Measurements from ENCODE around the gene EMC1. TPM values are rescaled to one million over a fixed set of nuclear protein-coding genes. Genes with fewer than 3 reads are reported as not detected.
"Not testable (repeated sequence)": the region's sequence is repeated elsewhere in the genome, so short reads cannot be mapped to it uniquely, and the experiment has no call there.

The EMC1 gene
- total RNA-seq, 1 donor from 2014 or later = 43.3 TPM

DNA sequence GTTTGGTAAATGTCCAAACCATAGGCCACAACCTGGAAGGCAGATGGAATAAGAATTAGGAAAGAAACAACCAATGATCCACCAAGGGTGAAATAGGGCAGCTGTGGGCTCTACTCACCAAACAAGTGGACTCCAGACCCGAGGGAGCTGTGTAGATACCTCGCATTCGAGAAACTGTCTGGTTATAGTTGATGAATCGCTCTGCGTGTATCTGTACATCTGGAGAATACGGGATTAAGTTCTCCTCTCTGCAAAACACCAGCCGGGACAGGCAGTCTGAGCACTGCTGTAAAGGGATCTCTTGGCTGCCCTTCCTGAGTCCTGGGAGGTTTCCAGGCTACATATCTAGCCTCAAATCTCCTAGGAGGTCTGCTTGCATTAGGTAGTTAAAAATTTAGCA is 31.9 kb downstream of the EMC1 start:
- DNase-seq (ENCODE audit: low read depth in 2 of 2) = no peak

DNA sequence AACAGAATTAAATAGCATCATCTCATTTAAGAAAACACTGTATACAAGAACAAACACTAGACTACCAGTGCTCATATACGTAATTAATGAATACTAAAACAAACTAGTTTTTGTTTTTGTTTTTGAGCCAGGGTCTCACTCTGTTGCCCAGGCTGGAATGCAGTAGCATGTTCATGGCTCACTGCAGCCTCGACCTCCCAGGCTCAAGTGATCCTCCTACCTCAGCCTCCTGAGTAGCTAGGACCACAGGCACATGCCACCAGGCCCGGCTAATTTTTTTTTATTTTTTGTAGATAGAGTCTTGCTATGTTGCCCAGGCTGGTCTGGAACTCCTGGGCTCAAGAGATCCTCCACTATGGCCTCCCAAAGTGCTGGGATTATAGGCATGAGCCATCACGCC is 34.7 kb downstream of the EMC1 start:
- DNase-seq (ENCODE audit: low read depth in 2 of 2) = not testable (repeated sequence)

DNA sequence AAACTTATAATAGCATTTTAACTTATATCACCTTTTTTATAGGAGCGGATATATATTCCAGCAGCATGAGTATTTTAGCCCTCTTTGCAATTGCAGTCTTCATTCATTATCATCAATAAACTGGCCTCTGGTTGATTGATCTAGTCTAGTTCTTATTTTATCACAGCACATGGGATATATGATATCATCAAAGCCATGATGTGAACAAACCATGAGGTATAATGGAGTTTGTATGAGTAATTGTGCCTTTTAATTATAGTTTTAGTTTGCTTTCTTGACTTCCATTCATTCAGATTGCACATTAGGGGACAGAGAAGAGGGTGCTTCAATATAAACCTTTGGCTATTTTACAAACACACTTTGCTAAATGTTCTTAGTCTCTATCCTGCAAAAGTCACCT is 37.7 kb downstream of the EMC1 start:
- no peak for DNase-seq (ENCODE audit: low read depth in 2 of 2)

DNA sequence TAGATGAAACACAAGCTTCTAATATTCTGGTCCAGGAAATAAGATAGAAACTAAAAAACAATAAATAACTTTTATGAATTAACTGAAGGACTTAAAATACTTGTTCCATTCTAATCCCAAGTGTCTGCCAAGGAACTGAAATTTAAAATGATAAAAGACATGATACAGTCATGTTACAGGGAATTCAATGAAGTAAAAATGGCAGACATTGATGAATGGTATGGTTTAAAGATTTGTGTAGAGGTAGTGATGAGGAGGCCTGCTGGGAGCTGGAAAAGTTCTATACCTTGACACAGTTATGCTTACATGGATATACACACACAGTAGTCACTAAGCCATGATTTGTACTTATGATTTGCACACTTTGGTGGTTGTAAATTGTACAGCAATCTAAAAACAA is 39.2 kb downstream of the EMC1 start:
- DNase-seq (ENCODE audit: low read depth in 2 of 2) = no peak

DNA sequence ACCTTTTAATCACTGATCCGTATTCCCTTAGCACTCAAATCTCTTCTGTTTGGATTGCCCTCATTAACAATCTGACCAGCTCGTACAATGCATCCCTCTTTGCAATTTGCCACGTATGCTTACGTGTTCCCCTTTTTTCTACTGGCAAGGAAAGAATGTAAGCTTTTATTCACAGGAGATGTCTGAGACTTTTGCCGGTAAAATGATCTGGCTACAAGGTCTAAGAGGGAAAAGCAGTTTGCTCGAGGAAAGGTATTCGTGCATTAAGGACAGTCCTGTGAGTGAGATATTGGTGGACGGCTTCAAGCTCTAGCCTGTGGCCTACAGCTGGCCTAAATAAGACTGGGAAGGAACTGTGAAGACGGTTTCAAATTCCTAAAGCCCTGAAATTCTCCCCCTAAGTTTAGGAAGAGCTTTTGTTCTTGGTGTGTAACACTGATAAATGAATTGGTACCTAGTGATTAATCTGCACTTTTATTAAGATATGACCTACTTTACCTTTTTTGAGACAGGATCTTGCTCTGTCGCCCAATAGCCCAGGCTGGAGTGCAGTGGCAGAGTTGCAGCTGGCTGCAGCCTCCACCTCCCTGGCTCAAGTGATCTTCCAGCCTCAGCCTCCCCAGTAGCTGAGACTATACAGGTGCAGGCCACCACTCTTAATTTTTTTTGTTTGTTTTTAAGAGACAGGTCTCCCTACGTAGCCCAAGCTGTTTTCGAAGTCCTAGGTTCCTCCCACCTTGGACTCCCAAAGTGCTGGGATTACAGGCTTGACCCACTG is 40.4 kb downstream of the EMC1 start:
- peak; percentile 16 to 36 for DNase-seq (ENCODE audit: low read depth in 2 of 2)

DNA sequence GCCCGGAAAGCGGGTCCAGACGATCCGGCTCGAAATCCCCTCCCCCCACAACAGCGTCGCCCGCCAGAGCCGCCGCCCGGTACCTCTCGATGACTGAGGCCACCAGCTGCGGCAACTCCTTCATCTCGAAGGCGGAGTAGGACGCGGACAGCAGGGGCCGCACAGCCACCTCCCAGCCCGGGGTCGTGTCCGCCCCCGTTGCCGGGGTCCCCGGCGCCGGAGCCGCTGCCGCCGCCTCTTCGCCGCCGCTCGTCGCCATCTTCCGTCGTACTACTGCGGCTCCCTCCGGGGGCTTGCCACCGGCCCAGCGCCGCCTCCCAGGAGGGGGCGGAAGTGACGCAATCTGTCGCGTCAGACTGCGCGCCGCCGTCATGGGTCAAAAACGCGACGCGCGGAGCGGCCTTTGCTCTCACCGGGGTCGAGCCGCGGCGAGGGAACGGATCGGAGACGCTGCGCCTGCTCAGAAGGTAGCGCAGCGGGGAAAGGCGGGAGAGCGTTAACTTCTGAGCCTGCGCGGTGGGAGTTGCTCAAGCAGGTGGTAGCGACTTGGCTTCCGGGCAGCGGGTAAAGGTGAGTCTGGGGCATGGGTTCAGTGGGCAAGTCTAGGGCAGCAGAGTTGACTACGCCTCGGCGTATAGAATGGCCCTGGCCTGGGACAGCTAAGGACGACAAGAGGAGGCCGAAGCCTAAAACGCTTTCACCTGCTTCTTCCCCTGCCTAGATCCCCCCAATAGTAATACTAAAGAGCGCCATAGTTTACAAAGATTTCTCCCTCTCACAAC is 41.1 kb downstream of the EMC1 start, which contains the start of gene UBR4:
Gene UBR4 (minus strand): TSS at position 277 of the 782 bp plus-strand sequence. CDS start 18 bp downstream, at position 259.
- peak; percentile 95 to 96 for DNase-seq (ENCODE audit: low read depth in 2 of 2)

DNA sequence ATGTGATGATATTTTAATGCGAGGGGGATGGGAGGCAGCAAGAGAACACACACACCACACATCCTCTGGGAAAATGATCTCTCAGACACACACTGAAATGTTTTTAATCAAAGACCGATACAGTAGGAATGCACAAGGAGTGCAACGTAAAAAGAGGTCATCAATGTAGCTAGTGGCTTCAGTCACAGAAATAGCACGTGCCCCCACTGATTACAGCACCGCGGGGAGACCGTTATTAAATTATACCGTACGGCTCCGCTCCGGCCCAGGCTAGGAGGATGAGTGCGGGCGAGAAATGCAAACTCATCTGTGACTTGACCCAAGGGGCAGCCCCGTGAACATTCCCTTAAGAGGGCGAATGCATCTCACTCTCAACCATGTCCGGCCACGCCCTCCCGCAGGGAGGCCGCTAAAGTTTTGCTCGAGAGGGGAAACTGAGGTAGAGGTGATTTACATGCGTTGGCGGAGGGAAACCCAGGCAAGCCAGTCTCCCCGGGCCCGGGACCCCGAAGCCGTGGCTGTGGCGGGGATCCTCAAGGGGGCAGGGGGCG is 41.8 kb downstream of the EMC1 start:
- DNase-seq (ENCODE audit: low read depth in 2 of 2) = peak; percentile 39 to 63

DNA sequence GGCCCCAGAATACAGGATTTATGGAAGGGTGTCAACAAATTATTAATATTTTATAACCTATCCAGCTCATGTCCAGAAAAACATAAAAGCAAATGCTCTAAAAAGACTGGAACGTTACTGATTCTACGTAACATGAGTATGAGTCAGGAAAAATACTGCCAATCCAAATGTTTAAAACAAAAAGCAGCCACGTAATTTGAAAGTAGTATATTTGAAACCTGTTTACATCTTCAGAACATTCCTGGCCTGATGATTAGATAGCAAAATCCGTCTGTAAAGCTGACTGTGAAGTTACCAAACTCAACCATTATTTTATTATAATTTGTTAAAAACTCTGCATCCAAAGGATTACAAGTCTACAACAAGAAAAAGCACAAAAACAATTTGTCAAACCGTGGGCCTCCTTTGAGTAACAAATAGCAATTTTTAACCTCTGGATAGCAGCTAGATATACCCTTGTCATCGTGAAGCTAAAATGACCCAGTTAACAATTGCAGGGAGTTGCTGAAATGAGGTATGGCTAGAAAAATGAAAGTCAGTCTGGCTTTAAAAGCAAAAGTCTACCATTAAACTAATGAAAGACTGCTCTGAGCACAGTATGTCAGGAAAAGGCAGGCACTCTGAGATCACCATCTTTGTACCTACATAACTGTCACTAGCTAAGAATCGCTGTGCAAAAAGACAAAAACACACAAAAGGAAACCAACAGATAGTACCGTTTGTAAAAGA is 42.5 kb downstream of the EMC1 start:
- peak; percentile 31 to 58 for DNase-seq (ENCODE audit: low read depth in 2 of 2)

DNA sequence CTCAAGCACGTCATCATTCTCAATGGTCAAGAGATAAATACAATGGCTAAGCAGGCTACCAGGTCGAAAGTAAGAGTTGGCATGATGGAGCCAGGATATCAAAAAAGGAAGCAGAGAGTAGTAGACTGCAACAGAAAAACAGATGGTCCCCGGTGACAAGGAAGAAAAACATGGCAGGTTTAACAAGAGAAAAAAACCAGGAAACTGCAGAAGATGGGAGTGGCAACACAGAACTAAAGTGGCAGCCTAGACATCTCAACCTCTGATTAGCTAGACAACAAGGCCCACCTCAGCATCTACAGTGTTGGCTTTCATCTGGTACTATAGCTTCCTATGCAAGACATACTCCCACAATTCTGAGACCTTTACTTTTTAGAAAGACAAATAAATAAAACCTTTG is 44.4 kb downstream of the EMC1 start:
- DNase-seq (ENCODE audit: low read depth in 2 of 2) = peak in 1 of 2 donors; percentile 42

DNA sequence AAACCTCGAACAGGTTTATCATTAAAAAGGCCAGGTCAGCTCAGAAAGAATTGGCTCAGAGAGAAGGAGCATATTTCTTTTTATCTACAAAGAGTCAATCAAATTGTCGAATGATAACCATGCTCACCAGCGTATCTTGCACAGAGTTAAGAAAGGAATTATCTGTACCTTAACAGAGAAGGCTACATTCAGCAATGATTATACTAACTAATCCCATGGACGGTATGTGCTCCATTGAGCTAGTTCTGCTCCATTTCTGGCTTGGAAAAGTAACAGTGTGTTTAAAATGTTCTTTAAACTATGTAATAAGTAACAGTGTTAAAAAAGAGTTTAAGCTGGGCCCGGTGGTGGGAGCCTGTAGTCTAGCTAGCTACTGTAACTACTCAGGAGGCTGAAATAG is 45.5 kb downstream of the EMC1 start:
- no peak for DNase-seq (ENCODE audit: low read depth in 2 of 2)

DNA sequence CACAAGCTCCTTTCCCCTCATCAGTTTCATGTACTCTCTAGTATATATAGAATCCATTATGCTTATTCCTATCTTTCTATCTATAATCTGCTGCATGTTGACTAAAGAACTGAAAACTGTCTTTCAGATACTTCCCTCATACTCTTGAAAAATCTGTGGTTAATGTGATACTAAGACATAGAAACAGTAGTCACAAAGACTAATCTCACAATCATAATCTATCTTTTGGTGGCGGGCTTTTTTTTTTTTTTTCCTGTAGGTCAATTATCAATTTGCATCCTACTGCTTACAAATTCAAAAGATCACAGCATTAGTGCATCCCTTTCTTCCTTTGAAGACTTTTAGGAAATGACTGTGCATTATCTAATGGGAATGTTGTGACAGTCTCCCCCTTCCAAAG is 45.9 kb downstream of the EMC1 start:
- no peak for DNase-seq (ENCODE audit: low read depth in 2 of 2)

DNA sequence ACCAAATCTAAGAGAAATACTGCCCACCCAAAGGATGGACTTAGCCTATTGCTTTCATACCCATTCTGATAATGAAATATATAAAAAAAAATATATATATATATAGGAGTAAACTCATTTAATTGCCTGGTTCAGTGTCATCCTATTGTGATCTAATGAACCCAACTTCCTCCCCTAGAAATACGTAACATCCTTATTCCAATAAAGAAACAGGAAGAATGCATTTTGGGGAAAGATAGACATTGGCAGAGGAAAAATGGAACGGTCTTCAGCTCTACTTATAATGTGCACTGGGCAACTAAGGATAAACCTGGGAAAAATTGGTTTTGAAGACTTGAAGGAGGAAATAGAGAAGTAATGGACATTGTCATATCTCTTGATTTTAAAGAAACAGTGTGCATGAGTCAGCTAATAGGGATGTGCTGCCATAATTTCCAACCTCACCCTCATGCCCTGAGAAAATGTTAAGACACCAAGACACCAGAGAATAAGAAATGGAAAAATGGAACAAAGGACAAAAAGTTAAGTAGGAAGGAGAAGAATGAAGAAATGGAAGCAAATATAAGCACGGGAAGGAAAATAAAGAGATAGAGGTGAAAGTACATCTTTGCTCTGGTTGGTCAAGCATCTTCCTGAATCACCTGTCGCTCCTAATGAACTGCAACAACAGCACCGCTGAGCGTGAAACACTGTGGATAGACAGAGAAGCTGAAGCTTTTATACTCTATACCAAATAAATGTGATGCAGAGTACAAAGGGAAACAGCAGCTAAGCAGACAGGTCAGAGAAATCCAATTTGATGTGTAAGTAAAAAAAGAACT is 46.7 kb downstream of the EMC1 start:
- DNase-seq (ENCODE audit: low read depth in 2 of 2) = peak in 1 of 2 donors; percentile 17

DNA sequence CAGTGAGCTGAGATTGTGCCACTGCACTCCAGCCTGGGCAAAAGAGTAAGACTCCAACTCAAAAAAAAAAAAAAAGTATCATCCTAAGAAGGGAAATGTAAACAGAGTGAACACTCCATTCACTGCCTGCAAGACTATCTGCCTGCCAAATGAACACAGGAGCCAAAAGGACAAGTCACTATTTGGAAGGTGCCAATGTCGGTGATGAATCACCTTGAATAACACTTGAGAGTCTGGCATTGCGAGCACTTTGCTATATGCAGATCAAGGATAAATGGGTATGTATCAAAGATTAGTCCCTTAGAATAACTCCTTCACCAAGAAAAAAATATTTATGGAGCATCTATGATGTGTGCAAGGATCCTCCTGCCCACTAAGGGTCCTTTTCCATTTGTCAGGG is 47.9 kb downstream of the EMC1 start:
- peak in 1 of 2 donors; percentile 68 for DNase-seq (ENCODE audit: low read depth in 2 of 2)

DNA sequence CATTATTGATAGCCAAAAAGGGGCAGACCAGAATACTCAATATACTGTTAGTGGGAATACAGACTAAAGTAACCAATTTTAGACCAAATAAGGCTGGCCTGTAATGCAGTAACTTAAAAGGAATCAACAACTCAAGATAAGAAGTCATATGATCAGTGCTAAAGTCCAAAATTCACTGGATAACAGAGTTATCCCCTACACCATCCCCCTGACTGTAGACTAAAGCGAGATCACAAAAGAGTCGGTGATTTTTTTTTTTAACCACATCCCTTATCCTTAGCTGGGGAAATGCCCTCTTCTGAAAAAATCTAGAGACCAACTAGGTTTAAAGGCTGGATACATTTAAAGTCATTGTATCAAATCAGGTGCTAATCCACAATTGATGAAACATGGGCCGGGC is 48.9 kb downstream of the EMC1 start:
- no peak for DNase-seq (ENCODE audit: low read depth in 2 of 2)

DNA sequence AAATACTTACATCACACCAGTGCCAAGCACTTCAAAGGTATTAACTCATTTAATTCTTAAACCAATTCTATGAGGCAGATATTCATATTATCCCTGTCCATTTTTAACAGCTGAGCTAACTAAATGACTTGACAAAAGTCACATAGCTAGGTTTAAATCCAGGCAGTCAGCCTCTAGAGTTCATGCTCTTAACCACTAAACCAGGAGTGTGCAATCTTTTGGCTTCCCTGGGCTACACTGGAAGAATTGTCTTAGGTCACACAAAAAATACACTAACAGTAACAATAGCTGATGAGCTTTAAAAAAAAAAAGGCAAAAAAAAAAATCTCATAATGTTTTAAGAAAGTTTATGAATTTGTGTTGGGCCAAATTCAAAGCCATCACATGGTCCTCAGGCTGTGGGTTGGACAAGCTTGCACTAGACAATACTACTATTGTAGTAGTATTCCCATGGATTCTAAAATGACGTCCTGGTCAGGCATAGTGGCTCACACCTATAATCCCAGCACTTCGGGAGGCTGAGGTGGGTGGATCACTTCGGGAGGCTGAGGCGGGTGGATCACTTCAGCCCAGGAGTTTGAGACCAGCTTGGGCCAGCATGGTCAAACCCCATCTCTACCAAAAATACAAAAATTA is 51.2 kb downstream of the EMC1 start:
- no peak for DNase-seq (ENCODE audit: low read depth in 2 of 2)

DNA sequence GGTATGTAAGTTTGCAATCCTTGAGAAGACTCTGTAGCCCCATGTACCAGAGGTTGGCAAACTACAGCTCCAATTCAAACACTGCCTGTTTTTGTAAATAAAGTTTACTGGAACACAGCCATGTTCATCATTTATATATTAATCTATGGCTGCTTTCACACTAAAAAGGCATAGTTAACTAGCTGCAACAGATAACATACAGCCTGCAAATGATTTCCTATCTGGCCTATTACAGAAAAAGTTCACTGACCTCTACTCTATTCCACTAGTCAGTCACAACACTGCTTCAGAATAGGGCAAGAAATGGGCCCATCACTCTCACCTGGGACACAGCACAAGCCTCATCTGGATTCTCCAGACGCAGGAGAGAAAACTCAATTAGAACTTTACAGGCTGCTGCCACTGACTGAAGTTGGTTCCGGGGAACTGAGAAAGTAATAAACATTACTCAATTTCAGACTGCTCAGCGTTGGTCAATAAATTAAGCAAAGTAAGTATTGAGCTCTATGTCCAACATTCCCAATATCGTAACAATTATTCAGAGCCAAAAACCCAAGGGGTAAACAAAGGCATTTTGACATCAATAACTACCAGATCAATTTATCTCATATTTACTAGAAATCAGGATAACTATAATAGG is 51.9 kb downstream of the EMC1 start:
- no peak for DNase-seq (ENCODE audit: low read depth in 2 of 2)

DNA sequence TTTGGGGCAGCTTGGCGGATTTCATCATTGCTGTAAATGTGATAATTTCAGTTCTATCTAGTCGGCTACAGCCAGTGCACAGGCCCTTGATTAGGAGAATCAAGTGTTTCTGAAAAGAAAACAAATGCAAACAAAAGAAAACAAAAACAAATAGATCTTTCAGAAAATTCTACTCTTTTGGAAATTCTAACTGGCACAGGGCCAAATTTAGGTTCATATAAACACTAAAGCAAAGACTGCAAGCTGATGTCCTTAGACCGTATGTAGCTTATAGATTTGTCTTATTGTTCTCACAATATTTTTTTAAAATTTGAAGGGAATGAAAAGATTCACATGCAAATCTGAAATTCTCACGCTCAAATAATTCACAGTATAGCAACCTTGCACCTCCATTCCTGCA is 52.5 kb downstream of the EMC1 start:
- no peak for DNase-seq (ENCODE audit: low read depth in 2 of 2)

DNA sequence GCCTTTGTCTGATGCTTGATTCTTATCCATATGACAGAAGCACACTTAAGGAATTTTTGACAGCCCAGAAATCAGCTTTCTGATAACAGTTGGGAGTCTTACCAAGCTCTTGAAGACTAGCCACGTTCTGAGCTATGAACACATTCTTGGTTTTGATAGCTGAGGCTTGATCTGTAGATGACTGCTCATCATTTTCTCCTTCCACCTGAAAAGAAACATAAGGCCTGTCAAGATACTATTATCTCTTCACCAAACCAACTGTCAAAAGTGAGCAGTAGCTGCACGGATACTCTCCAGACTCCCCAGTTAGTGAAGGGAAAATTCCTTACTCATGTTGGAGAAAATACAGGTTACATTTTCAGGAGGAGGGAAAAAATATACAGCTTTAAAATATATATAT is 53.5 kb downstream of the EMC1 start:
- DNase-seq (ENCODE audit: low read depth in 2 of 2) = no peak

DNA sequence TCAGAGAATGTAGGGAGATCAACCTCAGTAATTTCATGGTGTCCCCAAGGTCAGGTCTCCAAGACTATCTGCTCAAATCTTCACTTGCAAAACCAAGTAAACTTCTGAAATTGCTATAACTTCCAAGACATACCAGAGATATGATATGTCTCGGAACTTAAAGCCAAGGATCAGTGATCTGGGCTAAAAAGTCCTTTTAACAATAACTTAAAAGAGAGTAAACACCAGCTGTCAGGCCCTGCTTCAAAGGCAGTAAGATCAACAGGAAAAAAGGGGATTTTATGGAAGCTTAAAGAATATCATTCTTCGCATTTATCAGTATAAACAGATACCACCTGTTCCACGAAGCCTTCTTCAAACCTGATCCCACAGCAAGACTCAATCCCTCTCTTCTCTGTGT is 55.0 kb downstream of the EMC1 start:
- no peak for DNase-seq (ENCODE audit: low read depth in 2 of 2)

DNA sequence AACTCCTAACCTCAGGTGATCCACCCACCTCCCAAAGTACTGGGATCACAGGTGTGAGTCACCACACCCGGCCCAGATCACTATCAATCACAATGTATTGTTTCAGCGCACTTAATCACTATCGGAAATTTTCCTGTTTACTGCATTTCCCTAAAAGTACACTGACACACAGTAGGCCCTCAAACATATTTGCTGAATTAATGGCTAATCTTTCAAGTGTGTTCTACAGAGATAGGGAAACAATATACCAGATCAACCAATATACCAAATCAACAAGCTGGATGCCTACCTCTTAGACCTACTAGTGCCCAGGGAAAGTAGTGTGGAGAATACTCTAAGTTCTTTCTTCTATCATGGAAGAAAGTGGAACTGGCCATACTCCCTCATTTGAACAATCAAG is 58.3 kb downstream of the EMC1 start:
- no peak for DNase-seq (ENCODE audit: low read depth in 2 of 2)

All from lung microvascular endothelial cell (primary cell).